ENCODE data around the gene PCDH9.

DNA sequence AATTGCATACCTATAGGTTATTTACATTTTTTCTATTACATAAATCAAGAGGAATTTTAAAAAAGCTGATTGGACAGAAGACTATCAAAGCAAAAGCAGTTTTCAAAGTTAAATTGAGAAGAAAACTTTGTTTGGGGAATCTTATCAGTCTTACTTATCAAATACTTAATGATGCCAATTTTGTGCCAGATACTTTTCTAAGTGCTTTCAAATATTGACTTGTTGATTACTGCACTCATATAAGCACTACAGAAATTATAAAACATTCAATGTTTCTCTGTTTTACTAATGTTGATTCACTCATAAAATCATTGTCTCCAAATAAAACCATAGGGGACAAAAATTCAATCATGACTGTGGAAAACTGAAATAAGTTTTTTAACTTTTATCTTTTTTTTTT lies 36.2 kb downstream of the PCDH9 start:
- TF ChIP-seq CTCF (IDR thresholded peaks at IDR 0.05) (no peak), POLR2A (IDR thresholded peaks at IDR 0.05) (no peak)

All from heart left ventricle (tissue), 13 donors.